AG09319 (cell line): Measurements from ENCODE around the gene HELZ.

Experiments used
- DNase-seq: peaks from one replicate; pipeline ENCODE4 v3.0.0-alpha.2; 2010; ENCODE audit warnings: low read depth; ENCODE audit errors: extremely low read depth
- CTCF ChIP-seq: IDR thresholded peaks from 2 replicates; pipeline ENCODE4 v1.5.1; 2011; ENCODE audit warnings: low read depth, mild to moderate bottlenecking, inconsistent platforms, low read length, moderate library complexity

The HELZ gene

GRCh38 chr17:67026341-67026740 lies 218.7 kb downstream of the HELZ start:
- no peak for TF ChIP-seq CTCF
- DNase-seq, result no peak

GRCh38 chr17:67025216-67025792 lies 219.7 kb downstream of the HELZ start:
- DNase-seq, result no peak
- TF ChIP-seq CTCF, result no peak

GRCh38 chr17:67024736-67025135 lies 220.3 kb downstream of the HELZ start:
- TF ChIP-seq CTCF, result no peak
- DNase-seq, result no peak

- TF ChIP-seq CTCF, result no peak
- DNase-seq, result no peak
Observed at GRCh38 chr17:67022451-67022810, 222.6 kb downstream of the HELZ start.

- no peak for TF ChIP-seq CTCF
Observed at GRCh38 chr17:67021743-67022450, 223.1 kb downstream of the HELZ start.

GRCh38 chr17:67021196-67021595 lies 223.8 kb downstream of the HELZ start:
- no peak for TF ChIP-seq CTCF

More at GRCh38 chr17:67021743-67022450, 223.1 kb downstream of the HELZ start:
- DNase-seq, result no peak

More at GRCh38 chr17:67021196-67021595, 223.8 kb downstream of the HELZ start:
- DNase-seq, result no peak
